C4-2B (cell line): ENCODE data around the gene OR2V2.

Source experiments
- H3K27ac ChIP-seq: fragments of 450-650 bp; 2 replicates; pipeline ENCODE4 v1.5.1; 2017
- CTCF ChIP-seq: fragments of 450-650 bp; conservative IDR thresholded peaks from 2 replicates; pipeline ENCODE4 v1.5.1; 2017; ENCODE audit warnings: mild to moderate bottlenecking
- ZFX ChIP-seq: fragments of 450-650 bp; IDR thresholded peaks from 2 replicates; pipeline ENCODE4 v1.6.1; 2017

Gene OR2V2

DNA sequence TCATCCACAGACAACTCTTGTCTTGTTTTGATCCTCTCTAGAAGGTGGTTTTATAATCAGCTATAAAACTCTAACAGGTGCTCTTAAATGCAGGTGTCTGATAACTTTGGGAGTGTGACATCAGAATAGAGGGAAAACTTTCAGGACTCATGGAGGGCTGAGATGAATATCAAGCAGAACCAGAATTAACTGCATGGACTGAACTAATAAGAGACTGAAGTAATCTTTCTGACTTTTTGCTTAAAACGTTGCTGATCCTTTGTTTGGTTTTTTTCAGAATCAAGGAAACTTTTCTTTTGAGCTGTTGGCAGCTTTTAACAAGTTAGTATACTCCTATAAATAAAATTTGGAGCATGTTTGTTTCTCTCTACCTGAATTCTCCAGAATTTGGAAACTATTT, 2.3 kb upstream of the OR2V2 start:
- TF ChIP-seq ZFX (no peak), CTCF (no peak)
- no peak overlapping the region for H3K27ac ChIP-seq

DNA sequence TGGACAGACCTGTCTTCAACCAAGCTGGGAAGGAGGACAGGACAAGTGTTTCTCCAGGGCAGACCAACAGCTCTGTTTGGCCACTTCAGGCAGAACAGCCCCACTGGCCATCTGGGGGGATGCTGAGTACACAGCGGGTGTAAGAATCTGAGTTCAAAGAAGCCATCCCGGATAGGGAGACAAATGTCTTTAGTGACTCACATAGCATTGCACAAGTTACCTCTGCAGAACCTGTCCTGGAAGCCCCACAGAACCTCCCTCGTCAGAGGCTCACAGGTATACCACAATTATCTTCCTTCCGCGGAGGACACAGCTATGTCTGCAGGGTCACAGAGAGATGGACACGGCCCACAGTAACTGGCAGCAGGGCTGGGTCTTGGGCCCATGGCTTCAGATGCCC, 2.0 kb downstream of the OR2V2 start:
- TF ChIP-seq ZFX (no peak), CTCF (no peak)
- no peak overlapping the region for H3K27ac ChIP-seq

DNA sequence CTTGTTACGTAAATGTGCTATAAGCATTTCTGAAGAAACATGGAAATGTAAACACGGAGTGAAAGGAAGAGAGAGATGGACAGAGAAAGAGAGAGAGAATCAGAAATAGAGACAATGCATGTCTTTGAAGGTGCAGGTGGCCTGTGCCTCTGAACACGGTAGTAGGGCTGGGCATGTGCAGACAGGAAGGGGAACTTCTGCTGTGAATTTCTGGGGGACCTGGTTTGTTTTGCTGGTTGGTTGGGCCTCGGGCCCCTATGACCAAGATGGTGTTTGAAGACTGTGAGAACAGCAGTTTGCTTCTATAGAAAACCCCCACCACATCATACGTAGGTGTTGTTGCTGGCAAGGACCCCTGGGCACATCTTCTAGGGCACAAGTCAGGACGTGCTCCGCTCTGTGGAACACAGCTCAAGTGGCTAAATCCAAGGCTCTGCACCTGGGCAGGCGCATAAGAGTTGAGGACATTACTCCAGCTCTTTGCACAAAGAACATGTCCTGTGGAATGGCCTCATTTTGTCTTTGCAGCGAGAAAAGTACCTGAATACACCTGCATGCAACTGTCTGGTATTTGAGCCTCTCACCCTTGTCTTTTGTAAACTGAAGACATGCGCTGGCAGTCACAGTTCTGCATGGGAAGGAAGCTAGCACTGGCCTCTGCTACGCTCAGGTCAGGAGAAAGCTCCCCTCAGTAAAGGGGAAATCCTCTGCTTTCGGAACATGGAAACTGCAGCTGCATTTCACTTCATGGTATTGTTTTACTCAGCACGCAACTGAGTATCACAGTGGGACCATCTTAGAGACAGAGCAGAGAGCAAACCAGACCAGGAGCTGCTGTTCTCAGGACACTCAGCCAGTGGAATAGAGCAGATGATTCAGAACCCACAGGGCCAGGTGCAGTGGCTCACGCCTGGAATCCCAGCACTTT, 2.7 kb downstream of the OR2V2 start:
- TF ChIP-seq ZFX (no peak), CTCF (no peak)
- H3K27ac ChIP-seq: no peak overlapping the region

DNA sequence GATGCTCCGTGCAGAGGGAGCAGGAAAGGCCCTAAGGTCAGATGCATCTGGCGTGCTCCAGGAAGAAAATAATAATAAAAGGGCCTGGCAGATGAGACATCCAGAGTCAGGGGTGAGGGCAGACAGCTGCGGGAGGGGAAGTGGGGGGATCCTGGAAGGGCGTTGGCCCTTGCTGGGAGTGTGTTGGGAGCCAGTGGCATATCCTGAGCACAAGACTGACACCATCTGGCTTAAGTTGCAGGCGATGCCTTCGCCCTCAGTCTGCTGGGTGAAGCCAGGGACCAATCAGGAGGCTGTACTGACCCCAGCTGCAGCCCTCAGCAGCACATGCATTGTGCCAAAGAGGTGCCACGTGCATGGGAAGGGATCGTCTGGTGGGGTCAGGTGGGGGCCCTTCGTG, 3.8 kb downstream of the OR2V2 start:
- TF ChIP-seq ZFX (no peak), CTCF (no peak)
- H3K27ac ChIP-seq: no peak overlapping the region

- no peak for TF ChIP-seq CTCF
- TF ChIP-seq ZFX: no peak
Observed at GRCh38 chr5:181152406-181152805, 5.0 kb downstream of the OR2V2 start.

DNA sequence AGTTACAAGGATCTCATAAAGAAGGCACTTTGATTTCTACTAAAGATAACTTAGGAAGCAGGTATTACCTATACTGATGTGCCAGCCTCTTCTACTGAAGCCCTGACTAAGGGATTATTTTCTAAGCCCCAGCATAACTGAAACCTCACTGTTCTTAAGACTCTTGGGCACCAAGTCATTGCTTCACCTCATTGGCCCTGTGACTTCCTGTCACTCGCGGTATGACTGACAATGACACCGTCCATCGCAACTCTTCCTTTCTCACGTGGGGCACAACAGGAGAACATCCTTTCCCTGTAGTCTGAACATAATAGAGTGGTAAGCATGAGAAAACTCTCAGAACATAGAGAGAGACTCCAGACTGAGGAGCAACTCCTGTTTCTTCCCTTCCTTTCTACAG, 6.4 kb downstream of the OR2V2 start:
- H3K27ac ChIP-seq: no peak overlapping the region

More at GRCh38 chr5:181152406-181152805, 5.0 kb downstream of the OR2V2 start:
- no peak overlapping the region for H3K27ac ChIP-seq

More for the DNA sequence above, 6.4 kb downstream of the OR2V2 start:
- TF ChIP-seq ZFX: no peak
- TF ChIP-seq CTCF: no peak
